ENCODE results near the gene C2CD4A.

C2CD4A gene

DNA sequence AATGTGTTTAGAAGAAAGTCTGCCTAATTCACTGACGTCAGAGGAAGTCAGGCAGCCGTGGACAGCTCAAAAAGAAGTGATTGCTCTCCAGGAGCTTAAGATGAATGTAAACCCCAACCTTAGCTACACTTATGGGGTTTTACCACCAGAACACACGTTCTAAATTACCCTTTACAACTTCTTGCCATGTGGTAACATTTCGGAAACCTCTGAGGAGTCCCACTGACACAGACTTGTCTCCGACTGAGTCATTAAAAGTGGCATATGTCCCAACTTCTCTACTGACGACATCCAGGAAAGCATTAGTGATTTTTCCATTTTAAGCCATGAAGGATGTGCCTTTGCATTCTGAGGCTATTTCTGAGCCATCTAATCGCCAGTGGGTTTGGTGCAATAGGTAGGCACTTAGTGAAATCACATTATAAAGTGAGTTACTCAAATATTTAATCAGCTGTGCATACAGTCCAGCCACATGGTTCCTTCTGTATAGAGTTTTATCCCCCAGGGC is 32.4 kb downstream of the C2CD4A start:
- DNase-seq (ENCODE audit: low spot score), result no peak

DNA sequence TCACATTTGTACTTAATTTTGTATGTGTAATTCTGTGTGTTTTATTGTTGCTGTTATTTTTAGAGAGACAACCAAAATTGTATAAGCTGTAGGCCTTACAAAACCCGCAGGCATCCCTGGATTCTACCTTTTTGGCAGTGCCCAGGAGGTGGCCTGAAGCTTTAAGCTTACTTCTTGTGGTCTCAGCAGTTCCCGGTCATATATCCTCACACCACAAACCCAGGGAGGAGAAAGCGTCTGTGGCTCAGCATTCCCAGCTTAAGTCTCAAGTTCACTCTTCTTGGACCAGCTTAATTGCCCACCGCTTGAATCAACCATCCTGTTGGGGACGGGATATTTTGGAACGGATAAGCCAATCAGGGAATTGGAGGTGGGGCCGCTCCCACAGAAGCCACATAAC is 36.7 kb downstream of the C2CD4A start:
- DNase-seq (ENCODE audit: low spot score), result no peak

DNA sequence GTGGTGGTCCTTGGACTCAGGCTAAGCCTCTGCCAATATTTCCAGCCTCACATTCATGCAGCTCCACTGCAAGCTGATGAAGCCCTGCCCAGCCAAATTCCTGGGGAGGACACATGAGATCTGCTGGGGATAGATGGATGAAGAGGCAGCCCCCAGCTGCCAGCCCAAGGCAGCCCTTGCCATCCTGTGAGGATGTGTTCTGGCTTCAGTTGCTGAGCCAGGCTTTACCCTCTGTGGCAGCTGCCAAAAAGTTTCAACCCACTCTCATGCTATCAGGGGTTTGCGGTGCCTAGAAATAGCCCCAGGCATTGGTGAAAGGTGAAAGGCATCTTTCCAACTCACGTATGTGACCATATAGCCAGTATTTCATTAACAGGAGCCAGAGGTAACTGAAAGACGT is 37.6 kb downstream of the C2CD4A start:
- no peak for DNase-seq (ENCODE audit: low spot score)

DNA sequence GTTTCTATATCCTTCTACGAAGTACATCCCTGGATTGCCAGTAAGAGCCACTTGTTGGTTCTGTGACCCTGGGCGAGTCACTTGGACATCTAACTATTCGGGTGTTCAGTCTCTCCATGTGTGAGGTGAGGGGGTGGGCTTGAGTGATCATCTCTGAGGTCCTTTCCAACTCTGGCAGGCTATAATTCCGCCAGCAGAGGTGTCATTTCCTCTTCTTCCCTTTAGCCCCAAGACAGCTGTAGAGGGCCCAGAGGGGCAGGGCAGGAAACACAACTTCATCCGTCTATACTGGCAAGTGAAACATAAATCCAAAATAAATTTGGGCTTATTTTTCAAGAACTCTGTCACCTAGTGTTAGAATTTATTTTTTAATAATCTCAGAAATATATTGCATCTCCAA is 38.1 kb downstream of the C2CD4A start:
- DNase-seq (ENCODE audit: low spot score), result no peak

DNA sequence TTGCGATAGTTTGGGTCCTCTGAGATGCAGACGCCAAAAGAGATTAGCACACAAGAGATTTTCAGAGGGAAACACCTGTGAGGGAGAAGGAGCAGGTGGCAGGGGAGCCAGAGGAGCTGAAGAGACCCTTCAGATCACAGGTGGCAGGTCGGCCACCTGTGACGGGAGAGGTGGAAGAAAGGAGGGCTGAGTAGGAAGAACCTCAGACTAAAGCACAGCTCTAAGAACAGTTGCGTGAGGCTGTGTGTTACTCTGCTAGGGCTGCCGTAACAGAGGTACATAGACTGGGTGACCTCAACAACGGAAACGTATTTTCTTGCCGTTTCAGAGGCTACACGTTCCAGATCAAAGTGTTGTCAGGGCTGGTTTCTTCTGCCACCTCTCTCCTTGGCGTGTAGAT is 38.5 kb downstream of the C2CD4A start:
- no peak for DNase-seq (ENCODE audit: low spot score)

DNA sequence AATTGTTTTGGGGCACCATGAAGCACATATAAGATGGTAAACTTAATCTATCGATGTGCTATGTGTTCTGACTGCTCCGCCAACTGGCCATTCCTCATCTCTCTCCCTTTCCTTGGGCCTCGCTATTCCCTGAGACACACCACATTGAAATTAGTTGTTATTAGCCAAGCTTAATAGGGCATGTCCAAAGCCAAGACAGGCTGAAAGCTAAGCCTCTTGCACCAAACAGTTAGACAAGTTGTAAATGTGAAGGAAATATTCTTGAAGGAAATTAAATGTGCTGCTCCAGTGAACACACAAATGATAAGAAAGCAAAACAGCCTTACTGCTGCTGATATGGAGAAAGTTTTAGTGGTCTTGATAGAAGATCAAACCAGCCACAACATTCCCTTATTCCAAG is 39.3 kb downstream of the C2CD4A start:
- DNase-seq (ENCODE audit: low spot score), result no peak

DNA sequence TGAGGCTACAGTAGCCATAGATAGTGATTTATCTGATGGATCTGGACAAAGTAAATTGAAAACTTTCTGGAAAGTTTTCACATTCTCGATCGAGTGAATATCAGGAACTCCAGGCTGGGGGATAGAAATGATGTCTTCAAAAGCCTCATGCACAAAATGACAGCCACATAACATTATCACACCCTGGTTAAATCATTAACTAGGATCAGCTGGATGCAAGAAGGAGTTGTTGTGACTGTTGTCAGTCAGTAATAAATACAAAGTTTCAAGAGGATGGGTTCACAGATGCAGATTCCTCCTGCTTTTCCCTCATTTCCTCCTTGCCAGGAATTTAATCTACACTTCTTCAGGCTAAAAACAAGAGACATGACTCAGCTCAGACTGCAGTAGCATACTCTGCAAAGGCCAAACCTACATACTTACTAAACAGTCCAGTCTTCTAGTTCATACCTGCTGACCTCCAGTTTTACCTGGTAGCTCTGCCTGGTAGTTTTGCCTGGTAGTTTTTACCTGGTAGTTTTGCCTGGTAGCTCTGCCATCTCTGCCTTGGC is 40.9 kb downstream of the C2CD4A start:
- no peak for DNase-seq (ENCODE audit: low spot score)

DNA sequence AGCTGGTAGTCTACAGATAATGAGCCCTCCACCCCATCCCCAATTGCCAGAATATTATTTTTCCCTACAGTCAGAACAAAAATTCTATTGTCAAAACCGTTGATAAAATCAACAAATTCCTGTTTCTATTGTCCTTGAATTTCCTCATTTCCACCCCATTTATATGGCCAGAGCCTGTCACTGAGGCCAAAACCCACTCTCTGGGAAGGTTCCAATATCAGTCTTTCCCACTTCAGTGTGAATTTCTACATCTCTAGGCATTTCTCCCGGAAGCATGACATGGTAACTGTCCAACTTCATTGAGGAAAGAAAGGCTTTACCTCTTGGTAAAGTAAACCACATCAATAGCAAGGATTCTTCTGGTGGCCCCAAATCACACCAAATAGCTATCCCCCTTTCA is 41.6 kb downstream of the C2CD4A start:
- DNase-seq (ENCODE audit: low spot score), result no peak

DNA sequence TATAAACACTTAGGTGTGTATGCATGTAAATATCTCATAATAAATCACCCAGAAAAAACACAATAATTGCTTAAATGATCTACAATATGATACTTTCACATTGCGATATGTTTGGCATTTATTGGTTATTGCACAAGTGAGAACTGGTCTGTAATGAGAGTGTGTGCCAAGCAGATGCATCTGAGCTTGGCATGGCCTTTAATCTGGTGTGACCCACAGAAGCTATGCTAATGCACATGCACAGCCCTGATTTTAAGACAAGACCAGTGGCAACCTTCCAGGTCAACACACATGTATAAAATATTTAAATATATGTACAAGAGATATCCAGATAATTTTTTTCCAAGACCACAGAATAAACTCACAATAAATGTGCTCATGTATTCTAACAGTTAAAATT is 42.7 kb downstream of the C2CD4A start:
- no peak for DNase-seq (ENCODE audit: low spot score)

DNA sequence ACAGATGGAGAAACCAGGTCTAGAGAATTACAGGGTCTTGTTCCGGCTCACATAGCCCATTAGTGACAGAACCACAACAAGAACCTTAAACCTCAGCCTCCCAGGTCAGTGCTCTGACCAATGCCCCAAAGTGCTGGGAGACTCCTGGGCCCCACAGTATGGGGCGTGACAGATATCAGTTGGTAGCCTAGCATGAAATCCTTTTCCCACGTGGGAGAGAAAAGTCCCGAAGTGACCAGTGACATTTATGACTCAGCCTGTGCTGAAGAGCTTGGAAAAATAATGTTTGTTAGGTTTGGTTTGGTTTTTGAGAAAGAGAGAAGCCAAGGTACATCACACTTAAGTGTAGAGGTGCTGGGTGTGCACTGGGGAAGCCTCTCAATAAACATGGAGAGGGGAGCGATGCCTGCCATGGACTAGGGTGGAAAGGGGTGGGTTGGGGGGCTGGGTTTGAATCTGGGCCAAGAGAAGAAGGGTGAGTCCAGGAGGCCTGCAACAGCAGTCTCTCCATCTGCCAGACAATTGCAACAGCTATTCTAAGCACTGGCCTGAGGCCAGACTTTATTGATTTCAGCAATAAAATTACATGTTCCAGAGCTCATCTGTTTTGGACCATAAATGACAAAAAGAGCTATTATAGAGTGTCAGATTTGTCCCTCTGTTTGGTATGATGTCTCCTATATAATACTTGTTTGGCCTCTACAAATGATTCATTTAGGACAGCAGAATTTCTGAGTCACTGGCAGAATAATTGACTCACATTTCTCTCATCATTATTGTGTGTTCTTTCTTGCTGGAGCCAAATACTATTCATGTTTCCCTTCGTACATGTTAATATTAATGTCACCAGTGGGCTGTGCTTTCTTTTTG is 43.4 kb downstream of the C2CD4A start:
- DNase-seq (ENCODE audit: low spot score), result no peak

DNA sequence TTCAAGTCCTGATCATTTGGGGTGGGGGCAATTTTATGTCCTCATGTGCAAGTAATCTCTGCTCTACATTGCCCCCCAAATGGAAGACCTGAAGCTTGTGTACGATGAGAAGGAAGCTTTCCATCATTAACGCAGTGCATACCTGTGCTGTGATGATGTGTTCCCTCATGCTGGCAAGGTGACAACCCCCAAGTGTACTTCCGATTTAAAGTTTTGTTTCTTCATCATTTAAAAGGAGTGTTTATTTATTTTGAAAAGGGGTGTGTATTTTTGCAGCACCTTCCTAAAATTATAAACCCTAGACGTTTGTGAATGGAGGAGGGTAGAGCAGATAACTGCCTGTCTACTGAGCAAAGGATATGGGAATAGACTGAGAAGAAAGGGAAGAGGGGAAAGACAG is 45.3 kb downstream of the C2CD4A start:
- DNase-seq (ENCODE audit: low spot score), result no peak

DNA sequence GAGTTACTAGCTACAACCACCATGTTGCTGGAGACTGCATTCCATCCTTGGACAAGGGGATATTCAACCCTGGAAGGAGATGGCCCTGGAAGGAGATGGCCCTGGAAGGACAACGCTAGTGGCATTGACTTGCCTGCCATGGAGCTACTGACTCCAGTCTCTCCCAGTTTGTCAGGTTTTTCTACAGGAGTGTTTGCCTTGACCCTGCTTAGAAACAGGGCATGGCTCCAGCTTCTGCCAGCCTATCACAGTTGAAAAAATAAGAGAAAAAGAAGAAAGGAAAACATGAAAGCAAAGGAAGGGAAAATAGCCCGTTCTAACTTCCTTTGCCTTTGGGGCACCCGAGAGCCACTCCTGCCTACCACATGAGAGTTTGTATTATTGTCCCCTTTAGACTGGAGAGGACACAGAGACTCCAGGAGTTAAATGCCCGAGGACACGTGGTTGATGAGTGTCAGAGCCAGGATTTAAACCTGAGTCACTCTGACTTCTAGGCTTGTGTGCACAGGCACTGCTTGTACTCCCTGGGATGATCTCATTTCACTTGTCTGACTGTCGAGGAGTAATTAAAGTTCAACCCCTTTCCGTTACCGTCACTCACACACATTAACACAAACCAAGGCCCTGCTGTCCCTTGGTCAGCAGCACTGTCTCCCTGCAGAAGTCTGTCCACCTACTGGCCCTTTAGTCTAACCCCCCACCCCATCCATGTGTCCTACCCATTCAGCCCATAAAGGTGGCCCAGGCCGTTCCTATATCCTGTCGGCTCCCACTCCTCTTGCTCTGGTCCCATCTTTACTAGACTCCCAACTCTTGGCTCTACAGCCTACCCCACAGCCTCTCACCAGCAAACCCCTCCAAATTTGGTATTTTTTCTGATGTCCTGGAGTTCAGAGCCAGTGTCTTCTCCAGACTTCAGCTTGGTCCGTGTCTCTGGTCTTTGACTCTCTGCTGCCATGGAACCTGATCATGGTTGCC is 46.1 kb downstream of the C2CD4A start:
- no peak for DNase-seq (ENCODE audit: low spot score)

DNA sequence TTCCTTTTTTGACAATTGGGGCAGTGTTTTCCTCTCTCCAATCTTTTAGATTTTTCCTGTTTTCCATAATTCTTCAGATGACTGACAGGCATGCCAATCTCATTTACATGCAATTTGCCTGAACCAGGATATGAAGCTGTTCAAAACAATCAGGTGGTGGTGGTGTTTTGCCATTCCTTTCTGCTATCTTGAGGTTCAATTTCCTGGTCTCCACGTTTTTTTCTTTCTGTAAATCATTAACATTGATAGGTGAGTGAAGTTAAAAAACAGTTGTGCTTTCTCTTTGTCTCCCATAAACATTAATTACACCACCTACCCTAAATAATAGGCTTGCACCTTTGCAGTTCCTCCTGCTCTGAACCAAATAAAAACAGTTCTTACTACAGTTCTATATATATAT is 49.1 kb downstream of the C2CD4A start:
- DNase-seq (ENCODE audit: low spot score), result no peak

DNA sequence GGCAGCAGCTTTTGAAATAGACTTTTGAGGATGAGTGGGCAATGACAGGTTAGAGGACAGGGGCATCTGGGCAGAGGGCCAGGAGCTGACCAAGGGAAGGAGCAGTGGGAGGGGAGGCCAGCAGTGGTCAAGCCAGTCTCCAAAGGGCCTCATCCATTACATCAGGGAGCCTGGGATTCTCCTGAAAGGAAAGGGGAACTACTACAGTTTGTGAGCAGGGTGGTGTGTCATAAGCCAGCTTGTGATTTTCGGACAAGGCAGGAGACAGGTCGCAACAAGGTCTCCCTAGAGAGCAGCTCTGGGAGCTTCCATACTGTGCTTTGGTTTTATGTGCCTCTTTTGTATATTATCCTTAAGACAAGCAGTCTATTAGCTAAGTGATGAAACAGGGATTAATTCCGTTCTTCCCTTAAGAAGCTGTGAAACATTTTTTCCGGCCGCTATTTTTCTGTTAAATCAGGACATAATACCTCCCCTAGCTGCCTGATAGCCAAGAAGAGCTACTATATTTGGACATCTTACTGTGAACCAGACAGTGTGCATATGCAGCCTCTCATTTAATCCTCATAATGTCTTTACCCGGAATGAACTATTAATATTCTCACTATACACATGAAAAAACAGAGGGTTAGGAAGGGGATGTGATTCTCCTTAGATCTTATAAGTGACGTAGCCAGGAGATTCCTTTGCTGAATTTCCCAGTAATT is 51.9 kb downstream of the C2CD4A start:
- DNase-seq (ENCODE audit: low spot score), result no peak

DNA sequence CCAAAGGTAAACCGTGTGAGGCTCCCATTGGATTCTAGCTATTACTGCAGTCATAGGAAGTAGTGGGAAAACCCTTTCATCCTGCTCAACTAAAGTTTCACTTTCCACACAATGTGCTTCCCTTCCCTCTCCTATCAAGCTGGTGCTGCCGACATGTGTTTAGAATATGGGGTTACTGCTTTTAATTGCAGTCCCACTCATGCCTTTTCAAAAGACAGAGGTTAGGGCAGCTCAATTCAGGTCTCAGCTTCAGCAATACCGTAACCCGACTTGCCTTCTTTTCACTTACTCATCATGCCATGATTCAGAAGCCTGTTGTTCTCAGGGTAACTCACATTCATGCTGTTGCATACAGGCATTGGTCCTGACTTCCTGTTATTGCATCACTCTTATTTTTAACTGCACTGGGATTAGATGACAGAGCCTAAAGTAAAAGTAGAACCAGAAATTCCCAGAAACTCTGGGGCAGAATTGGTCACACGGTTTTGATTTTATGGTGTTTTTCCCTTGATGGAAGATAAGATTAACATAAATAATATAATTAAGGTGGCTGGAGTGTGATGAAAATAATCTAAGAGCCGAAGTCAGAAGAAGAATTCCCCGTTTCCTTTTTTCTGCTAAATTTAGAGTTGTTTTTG is 52.6 kb downstream of the C2CD4A start:
- DNase-seq (ENCODE audit: low spot score), result no peak

DNA sequence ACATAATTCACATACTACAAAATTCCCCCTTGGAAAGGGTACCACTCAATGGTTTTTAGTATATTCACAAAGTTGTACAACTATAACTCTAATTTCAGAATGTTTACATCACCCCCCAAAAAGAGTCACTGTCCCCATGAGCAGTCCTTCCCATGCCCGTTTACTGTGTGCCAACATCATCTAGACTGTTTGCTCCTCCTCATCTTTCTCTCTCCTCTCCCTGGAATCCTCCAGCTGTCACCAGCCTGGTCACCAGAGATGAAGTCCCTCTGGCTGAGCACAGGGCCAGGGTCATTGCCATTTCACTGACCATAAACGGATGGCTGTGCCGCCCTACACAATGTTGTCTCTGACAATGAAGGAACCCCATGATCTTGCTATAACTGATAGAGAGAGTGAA is 53.1 kb downstream of the C2CD4A start:
- no peak for DNase-seq (ENCODE audit: low spot score)

Data from SK-N-DZ (cell line).